SK-N-MC (cell line): ENCODE measurements around the gene GSTT2.

ENCODE experiments used
- DNase-seq: peaks from one replicate; pipeline ENCODE4 v3.0.0-alpha.2; 2011; ENCODE audit warnings: low read depth, low spot score
- H3K27ac ChIP-seq: fragments of 200-600 bp; sonication (generic); 2 replicates; pipeline ENCODE4 v1.5.1; 2016; ENCODE audit warnings: mixed run types
- H3K36me3 ChIP-seq: fragments of 200-600 bp; sonication (generic); 2 replicates; pipeline ENCODE4 v1.6.1; 2017; ENCODE audit warnings: antibody characterized with exemption, low read length, mixed read lengths; ENCODE audit not compliant: insufficient read depth
- H3K4me3 ChIP-seq: fragments of 200-600 bp; sonication (generic); 2 replicates; pipeline ENCODE4 v1.5.1; 2016
- H3K9ac ChIP-seq: fragments of 200-600 bp; sonication (generic); 2 replicates; pipeline ENCODE4 v1.8.0; 2017; ENCODE audit warnings: mixed run types, mixed read lengths; ENCODE audit not compliant: insufficient read length
- H3K9me3 ChIP-seq: fragments of 200-600 bp; sonication (generic); 2 replicates; pipeline ENCODE4 v1.6.1; 2017; ENCODE audit warnings: low read depth, mild to moderate bottlenecking, antibody characterized with exemption, low read length, moderate library complexity, mixed read lengths
- EZH2 ChIP-seq: fragments of 200-600 bp; sonication (generic); IDR thresholded peaks from one replicate; pipeline ENCODE4 v1.6.1; 2017; ENCODE audit warnings: antibody characterized with exemption
- FOXP2 ChIP-seq: optimal IDR thresholded peaks from 2 replicates; pipeline ENCODE3; 2011; ENCODE audit warnings: mild to moderate bottlenecking, moderate library complexity; ENCODE audit not compliant: insufficient read depth; ENCODE audit errors: extremely low read length, control extremely low read depth
- POLR2AphosphoS5 ChIP-seq: IDR thresholded peaks from 2 replicates; pipeline ENCODE4 v1.6.1; 2012; ENCODE audit warnings: mild to moderate bottlenecking, low read depth, low read length, borderline replicate concordance

GSTT2 gene

GRCh38 chr22:24009227-24010017, 29.5 kb downstream of the GSTT2 start:
- no peaks in the 10 kb centered on the region for H3K36me3 ChIP-seq
- no peak overlapping the region for H3K27ac ChIP-seq
- no peak for TF ChIP-seq EZH2
- no peak for TF ChIP-seq POLR2AphosphoS5
- TF ChIP-seq FOXP2 = no peak
- H3K9ac ChIP-seq = no peak overlapping the region
- DNase-seq = no peak
- no peaks in the 10 kb centered on the region for H3K9me3 ChIP-seq
- H3K4me3 ChIP-seq = no peak overlapping the region

DNA sequence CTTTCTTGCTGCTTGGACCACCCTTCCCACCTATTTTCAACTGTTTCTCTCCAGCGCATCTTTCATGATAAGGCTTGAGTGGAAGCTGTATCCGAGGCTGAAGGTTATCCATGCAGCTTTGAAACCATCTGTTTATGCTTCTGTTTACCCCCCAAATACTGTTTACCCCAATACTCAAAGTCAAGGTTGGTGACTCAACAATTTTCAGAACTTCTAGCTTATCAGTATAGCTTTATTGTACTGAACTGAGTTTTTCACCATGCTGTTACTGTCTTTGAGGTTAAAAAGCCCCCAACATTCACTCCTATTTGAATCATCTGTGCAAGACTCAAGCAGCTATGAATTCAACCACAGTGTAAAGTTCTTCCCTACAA, 30.1 kb downstream of the GSTT2 start:
- Histone ChIP-seq H3K9me3 (no peaks in the 10 kb centered on the region), H3K27ac (no peak overlapping the region), H3K9ac (no peak overlapping the region), H3K4me3 (no peak overlapping the region), H3K36me3 (no peaks in the 10 kb centered on the region)
- no peak for TF ChIP-seq POLR2AphosphoS5
- no peak for TF ChIP-seq EZH2
- no peak for TF ChIP-seq FOXP2
- DNase-seq = no peak

GRCh38 chr22:24011735-24012068, 31.8 kb downstream of the GSTT2 start:
- Histone ChIP-seq H3K9ac (peak overlapping the region; percentile 79), H3K9me3 (no peaks in the 10 kb centered on the region), H3K4me3 (peak overlapping the region; percentile 77), H3K27ac (no peak overlapping the region), H3K36me3 (no peaks in the 10 kb centered on the region)
- DNase-seq = no peak
- no peak for TF ChIP-seq EZH2
- no peak for TF ChIP-seq POLR2AphosphoS5
- no peak for TF ChIP-seq FOXP2

GRCh38 chr22:24016156-24016555, 36.2 kb downstream of the GSTT2 start:
- Histone ChIP-seq H3K36me3 (peaks cover 5% of the 10 kb centered on the region; the same call in 1 of the 2 replicates), H3K4me3 (no peak overlapping the region), H3K9me3 (no peaks in the 10 kb centered on the region), H3K9ac (no peak overlapping the region), H3K27ac (no peak overlapping the region)
- DNase-seq = no peak
- TF ChIP-seq FOXP2 (no peak), EZH2 (no peak), POLR2AphosphoS5 (no peak)

DNA sequence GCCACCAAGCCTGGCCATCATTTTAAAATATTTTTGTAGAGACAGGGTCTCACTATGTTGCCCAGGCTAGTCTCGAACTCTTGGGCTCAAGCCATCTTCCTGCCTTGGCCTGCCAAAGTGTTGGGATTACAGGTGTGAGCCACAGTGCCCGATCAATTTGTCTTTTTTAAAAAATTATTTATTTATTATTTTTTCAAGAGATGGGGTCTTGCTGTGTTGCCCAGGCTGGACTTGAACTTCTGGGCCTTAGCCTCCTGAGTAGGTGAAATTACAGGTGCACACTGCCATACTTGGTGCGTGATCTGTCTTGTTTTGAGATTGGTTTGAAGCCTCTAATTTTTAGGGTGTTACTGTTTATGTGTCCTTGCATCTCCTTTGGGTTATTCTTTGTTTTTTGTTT, 41.4 kb downstream of the GSTT2 start:
- TF ChIP-seq EZH2 (no peak), FOXP2 (no peak), POLR2AphosphoS5 (no peak)
- H3K9ac ChIP-seq = no peak overlapping the region
- peaks cover 2% of the 10 kb centered on the region; the same call in 1 of the 2 replicates for H3K9me3 ChIP-seq
- no peak overlapping the region for H3K27ac ChIP-seq
- H3K4me3 ChIP-seq = no peak overlapping the region
- no peak for DNase-seq
- peaks cover 25% of the 10 kb centered on the region for H3K36me3 ChIP-seq

GRCh38 chr22:24023204-24023789, 43.4 kb downstream of the GSTT2 start:
- Histone ChIP-seq H3K36me3 (peaks cover 20% of the 10 kb centered on the region), H3K9me3 (peaks cover 2% of the 10 kb centered on the region; the same call in 1 of the 2 replicates), H3K4me3 (no peak overlapping the region), H3K27ac (no peak overlapping the region), H3K9ac (no peak overlapping the region)
- TF ChIP-seq EZH2 (no peak), POLR2AphosphoS5 (no peak), FOXP2 (no peak)
- DNase-seq = no peak

- Histone ChIP-seq H3K4me3 (no peak overlapping the region), H3K9ac (no peak overlapping the region), H3K36me3 (peaks cover 20% of the 10 kb centered on the region), H3K9me3 (peaks cover 2% of the 10 kb centered on the region; the same call in 1 of the 2 replicates), H3K27ac (no peak overlapping the region)
- DNase-seq = no peak
- TF ChIP-seq POLR2AphosphoS5 (no peak), FOXP2 (no peak), EZH2 (no peak)
Measured at GRCh38 chr22:24024354-24024753, 44.4 kb downstream of the GSTT2 start.

- Histone ChIP-seq H3K9ac (no peak overlapping the region), H3K36me3 (peaks cover 20% of the 10 kb centered on the region), H3K27ac (no peak overlapping the region), H3K9me3 (peaks cover 2% of the 10 kb centered on the region; the same call in 1 of the 2 replicates), H3K4me3 (no peak overlapping the region)
- TF ChIP-seq FOXP2 = no peak
- no peak for TF ChIP-seq EZH2
- no peak for TF ChIP-seq POLR2AphosphoS5
- DNase-seq = no peak
Measured at GRCh38 chr22:24025475-24025874, 45.5 kb downstream of the GSTT2 start.
